NCI-H1092 treated with DMSO at 0.1 percent for 48 hours (cell line): Measurements from ENCODE around the gene MAD2L2.

Source experiments
- DNase-seq: peaks from one replicate; lab custom pipeline; 2025; lab: John Stamatoyannopoulos, UW

The MAD2L2 gene

DNA sequence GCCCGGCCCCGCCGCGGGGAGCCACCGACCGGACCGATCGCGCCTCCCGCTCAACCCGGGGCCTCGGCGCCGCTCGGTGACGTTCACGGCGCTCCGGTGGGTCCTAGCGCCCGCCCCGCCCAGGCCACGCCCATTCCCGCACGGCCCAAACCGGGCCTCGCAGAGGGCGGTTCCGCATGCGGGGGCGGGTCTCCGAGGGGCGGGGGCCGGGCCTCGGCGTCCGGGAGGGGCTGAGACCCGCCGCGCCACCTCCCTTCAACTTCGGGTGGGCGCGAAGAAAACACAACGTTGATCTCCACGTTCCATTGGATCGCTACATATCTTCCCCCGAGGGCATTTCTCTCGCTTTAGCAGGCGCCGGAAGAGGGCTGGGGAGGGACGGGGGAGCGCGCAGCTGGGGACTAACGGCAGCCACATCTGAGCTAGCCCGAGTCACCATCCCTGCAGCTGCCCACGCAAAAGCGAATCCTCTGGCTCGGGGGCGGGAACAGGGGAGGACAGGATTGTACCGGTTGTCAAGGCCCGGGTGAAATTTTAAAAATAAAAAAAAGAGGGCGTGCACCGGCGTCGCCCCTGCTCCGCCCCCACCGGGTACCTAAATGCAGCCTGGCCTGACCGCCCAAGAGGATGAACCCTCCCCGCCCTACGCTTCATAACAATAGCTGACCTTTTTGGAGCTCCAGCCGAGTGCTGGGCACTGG is at the start of gene MAD2L2:
TSS of gene MAD2L2 (minus strand) at position 78 of the 701 bp plus-strand sequence. CDS start 547 bp downstream, outside the sequence.
- peak; percentile 79 for DNase-seq

DNA sequence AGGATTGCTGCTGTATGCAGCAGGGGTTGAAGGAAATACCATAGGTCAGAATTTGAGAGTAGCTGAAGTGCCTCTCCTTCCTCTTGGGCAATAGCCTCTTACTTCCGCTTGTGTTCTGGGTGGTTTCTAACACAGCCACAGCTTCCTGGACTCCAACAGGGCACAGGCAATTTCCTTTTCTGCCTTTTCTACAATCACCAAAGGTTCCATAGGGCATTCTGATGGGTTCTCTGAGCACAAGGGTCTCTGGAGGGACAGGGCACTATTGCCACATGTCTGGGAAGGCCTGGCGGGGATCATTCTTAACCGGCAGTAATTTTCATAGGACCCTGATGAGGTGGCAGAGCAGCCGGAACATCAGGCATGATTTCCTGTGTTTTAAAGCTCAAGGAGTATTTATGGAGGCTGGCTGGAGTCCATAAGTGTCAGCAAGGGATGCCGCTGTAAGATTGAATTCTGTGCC is 49.5 kb upstream of the MAD2L2 start:
- DNase-seq: no peak

- no peak for DNase-seq
These were observed 48.8 kb upstream of the MAD2L2 start for GRCh38 chr1:11729498-11730428.

DNA sequence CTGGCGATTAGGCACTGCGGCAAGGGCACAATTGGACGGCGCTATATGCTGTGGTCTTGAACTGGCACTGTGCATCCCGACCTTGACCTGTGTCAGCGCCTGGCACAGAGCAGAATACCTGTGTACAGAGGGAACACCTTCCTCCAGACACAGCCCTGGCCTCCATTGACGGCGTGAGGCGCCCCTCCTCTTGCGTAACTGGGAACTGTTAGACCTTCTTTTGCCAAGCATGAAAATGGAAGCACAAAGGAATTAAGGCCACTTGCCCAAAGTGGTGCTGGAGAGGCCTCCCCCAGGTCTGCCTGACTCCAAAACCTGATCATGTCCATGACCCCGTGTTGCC is 48.2 kb upstream of the MAD2L2 start:
- no peak for DNase-seq

- DNase-seq: no peak
These were observed 47.3 kb upstream of the MAD2L2 start for GRCh38 chr1:11728126-11728806.

GRCh38 chr1:11727119-11727518 is 46.2 kb upstream of the MAD2L2 start:
- no peak for DNase-seq

DNA sequence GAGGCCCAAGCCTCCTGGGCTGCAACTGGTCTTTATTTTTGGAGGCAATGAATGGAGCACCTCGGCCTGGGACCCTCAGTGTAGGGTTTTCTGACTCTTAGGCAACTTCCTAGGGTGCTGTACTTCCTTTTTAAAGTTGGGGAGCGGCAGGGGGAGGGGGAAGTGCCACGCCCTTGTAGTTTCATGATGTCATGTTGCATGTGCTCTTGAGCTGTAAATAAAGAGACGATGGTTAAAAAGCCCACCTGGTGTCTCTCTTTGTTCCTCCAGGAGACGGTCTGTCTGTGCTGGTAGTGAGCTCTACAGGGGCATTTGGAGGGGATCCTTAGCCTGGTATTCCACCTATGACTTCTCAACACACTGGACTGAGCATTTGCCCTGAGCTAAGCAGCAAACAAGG is 44.7 kb upstream of the MAD2L2 start:
- DNase-seq: no peak

- no peak for DNase-seq
These were observed 41.6 kb upstream of the MAD2L2 start for GRCh38 chr1:11722538-11722937.

GRCh38 chr1:11721311-11721710 is 40.4 kb upstream of the MAD2L2 start:
- DNase-seq: no peak

GRCh38 chr1:11720525-11720924 is 39.6 kb upstream of the MAD2L2 start:
- DNase-seq: no peak

DNA sequence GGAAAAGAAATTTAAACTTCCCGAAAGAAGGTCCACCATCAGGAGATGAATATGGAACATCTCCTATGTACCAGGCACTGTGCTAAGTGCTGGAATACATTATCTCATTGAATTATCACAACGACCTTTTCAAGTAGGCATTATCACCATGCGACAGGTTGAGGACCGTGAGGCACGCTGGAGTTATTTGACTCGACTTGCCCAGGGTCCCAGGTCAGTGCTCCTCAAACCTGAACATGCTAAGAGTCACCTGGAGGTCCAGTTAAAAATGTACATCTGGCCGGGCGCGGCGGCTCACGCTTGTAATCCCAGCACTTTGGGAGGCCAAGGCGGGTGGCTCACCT is 39.1 kb upstream of the MAD2L2 start:
- DNase-seq: no peak

DNA sequence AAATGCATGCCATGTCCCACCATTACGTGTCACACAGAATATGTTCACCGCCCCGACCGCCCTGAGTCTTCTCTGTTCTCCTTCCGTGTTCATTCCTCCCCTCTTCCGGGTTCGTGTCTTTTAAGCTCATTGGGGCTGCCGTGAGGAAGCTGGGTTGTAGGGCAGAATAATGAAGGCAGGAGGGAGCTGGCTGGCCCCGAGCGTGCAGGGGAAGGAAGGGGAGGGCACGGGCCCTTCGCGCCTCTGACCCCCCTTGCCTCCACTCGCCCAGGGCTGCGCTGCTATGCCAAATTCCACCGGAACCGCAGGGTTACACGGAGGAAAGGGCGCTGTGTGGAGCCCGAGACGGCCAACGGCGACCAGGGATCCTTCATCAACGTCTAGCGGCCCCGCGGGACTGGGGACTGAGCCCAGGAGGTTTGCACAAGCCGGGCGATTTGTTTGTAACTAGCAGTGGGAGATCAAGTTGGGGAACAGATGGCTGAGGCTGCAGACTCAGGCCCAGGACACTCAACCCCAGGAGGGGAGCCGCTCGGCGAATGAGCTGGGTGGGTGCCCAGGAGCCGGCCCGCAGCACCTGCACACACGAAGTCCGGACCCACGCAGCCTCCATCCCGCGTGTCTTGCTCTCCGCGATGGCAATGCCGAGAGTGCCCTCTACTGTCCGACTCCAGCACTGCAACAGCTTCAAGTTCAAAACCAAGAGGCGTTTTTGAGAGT is 38.5 kb upstream of the MAD2L2 start:
- DNase-seq: peak; percentile 68

DNA sequence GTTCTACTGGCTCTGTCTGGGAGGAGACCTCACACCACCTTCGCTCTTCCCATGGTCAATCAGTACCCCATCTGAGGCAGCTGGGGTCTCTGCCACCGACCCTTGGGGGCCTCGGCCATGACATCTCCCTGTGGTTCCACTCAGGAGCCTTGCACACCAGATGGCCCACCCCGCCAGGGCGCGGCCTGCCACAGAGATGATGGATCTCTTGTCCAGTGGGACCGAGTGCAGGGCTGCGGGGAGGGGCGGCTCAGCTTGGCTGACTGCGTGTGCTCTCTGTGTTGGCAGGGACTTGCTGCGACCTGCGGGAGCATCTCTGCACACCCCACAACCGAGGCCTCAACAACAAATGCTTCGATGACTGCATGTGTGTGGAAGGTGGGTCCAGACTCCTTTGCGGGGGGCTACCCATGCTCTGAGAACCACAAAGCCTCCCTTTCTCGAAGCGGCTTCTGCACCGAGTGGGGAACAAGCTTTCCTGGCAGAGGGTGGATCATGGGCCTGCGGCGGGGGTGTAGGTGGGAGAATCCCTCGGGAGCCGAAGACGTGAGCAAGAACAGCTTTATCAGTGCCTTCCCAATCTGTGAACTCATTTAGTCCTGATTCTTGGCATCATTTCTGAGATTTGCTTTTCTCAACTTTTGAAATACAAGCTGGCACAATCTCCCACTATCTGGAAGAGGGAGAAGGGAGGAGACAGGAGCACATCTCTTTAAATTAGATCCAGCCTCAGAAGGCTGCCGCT is 34.1 kb upstream of the MAD2L2 start:
- no peak for DNase-seq

- DNase-seq: no peak
These were observed 32.1 kb upstream of the MAD2L2 start for GRCh38 chr1:11713095-11713494.

GRCh38 chr1:11712285-11712684 is 31.3 kb upstream of the MAD2L2 start:
- DNase-seq: no peak

- DNase-seq: no peak
These were observed 30.5 kb upstream of the MAD2L2 start for GRCh38 chr1:11711490-11711889.

GRCh38 chr1:11708554-11709350 is 27.8 kb upstream of the MAD2L2 start:
- no peak for DNase-seq

GRCh38 chr1:11707621-11708276 is 26.8 kb upstream of the MAD2L2 start:
- peak; percentile 80 for DNase-seq

DNA sequence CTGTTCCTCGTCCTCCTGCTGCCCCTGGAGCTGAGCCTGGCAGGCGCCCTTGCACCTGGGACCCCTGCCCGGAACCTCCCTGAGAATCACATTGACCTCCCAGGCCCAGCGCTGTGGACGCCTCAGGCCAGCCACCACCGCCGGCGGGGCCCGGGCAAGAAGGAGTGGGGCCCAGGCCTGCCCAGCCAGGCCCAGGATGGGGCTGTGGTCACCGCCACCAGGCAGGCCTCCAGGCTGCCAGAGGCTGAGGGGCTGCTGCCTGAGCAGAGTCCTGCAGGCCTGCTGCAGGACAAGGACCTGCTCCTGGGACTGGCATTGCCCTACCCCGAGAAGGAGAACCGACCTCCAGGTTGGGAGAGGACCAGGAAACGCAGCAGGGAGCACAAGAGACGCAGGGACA is 25.3 kb upstream of the MAD2L2 start:
- DNase-seq: no peak

DNA sequence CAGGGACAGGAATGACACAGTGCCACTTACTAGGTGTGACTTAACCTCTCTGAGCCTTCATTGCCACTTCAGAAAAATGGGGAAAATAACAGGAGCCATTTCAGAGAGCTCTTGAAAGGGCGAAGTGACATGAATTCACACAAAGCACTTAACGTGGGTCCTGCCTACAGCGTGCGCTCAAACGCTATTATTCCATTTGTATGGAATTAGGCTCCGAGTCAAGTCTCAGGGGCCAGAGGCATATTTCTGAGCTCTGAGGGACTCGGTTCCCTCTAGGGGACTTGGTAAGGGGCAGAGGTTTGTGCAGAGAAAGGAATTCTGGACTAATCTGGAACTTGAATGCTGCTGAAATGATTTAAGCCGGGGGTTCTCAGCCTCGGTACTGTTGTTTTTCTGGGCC is 24.6 kb upstream of the MAD2L2 start:
- DNase-seq: peak; percentile 31
